Jurkat, Clone E6-1 (cell line): Measurements from ENCODE around the gene AHNAK.
"Not testable (repeated sequence)": the region's sequence is repeated elsewhere in the genome, so short reads cannot be mapped to it uniquely, and the experiment has no call there.

Source experiments
- DNase-seq: peaks from one replicate; pipeline ENCODE4 v3.0.0-alpha.2; 2011; ENCODE audit warnings: low read depth, low spot score
- H3K4me3 ChIP-seq: 2 replicates; pipeline ENCODE4 v1.5.1; 2011; ENCODE audit warnings: mild to moderate bottlenecking, low read length, control low read depth, moderate library complexity

The AHNAK gene

DNA sequence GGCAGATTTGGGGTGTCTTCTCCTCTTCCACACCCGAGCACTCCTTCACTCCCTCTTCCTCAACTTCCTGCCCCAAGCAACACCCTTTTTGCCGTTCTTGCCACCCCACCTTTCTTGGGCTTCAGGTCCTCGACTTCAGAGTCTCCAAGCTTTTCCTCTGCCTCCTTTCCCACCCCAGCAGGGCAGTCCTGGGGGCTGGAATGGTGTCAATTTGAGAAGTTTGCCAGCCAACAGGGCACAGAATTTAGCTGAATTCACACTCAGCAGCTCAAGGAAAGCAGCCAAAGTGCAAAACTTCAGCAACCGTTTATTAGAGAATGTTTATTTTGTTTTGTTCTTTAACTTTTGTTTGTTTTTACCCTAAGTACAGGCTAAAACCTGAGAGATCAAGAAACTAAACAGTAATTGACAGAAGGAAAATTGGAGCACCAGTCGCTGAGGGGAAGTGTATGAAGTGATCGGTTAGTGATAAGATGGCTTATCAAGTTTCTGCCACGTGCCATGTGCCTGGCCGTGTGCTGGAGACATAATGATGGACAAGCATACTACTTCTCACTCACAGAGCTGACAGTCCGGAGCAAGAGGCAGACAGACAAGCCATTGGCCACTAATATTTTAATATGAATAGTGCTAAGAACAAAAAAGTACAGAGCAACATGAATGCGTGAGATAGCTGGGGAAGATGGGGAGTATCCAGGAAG lies 44.4 kb downstream of the AHNAK start:
- H3K4me3 ChIP-seq, result no peak overlapping the region
- no peak for DNase-seq

DNA sequence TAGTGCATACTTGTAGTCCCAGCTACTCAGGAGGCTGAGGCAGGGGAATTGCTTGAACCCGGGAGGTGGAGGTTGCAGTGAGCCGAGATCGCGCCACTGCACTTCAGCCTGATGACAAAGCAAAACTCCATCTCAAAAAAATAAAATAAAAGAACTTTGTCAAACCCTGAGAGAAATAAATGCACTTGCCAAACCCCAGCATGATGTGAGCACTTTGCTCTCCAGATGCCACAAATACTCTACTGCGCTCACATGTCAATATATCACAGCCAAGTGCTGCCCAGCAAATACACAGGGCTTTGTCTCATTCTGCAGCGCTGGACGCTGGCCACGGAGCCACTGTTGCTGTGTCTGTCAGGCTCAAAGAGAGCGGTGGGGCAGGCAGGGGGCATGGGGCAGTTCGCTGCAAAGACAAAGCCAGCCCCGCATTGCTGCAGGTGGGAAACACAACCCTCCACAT lies 45.1 kb downstream of the AHNAK start:
- DNase-seq, result no peak
- no peak overlapping the region for H3K4me3 ChIP-seq

DNA sequence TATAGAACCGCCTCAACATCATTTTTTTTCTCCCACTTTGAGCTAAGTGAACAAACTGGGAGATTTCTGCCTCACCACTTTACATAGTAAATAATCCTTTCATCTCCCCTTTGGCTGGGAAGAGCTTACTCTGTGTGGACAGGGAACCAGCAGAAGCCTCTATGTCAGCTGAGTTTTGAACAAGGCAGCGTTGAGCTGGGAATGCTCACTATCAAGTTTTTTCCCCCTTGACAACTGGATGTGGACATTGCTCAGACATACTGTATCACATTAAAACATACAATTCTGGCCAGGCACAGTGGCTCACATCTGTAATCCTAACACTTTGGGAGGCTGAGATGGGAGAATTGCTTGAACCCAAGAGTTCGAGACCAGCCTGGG lies 46.0 kb downstream of the AHNAK start:
- no peak overlapping the region for H3K4me3 ChIP-seq
- DNase-seq, result no peak

DNA sequence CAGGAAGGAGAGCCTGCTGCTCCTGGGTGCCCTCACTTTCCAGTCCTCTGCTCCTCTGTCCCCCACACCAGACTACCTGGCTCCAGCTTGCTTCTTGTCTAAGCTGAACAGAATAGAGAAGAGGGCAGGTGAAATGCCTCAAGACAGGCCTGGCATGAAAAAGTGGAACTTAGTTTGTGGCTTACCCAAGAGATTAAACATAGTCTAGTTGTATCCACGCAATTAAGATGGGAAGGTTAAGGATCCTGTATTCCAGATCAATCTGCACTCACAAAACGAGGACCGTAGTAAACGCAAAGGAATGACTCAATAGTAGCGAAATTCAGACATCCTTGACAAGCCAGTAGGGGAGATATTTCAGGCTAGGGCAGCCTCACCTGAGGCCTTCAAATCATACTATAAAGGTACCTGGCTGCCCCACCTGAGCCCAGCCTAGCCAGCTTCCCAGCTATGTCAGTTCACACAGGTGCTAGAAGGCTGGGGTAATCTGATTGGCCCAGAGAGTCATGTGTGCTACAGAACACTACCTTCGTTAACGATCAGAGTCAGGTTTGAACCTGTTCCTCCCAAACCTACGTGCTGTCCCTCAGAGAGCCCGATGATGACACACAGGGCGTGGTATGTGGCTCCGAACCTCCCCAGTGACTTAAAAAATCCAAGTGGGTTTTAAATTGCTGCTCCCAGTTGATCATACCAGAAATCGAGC lies 46.5 kb downstream of the AHNAK start:
- no peak for DNase-seq
- no peak overlapping the region for H3K4me3 ChIP-seq

DNA sequence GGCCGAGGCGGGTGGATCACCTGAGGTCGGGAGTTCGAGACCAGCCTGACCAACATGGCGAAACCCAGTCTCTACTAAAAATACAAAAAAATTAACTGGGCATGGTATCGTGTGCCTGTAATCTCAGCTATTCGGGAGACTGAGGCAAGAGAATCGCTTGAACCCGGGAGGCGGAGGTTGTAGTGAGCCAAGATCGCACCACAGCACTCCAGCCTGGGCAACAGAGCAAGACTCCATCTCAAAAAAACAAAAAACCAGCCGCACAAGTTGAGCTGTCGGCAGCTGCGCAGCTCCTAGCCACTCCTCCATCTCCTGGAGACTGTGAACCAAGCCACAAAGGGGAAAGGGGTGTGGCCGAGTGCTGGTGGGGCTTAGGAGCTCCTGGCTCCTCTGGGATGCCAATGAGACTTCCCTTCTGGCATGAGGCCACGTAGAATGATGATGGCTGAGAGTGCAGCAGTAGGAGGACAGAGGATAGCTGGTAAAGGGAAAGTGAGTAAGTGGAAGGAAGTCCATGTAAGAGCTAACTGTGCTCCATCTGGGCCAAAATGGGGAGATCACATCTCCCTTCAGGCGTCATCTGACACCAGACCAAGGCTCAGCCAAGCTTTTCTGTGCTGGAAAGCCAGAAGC lies 47.2 kb downstream of the AHNAK start:
- not testable (repeated sequence) for H3K4me3 ChIP-seq, DNase-seq

DNA sequence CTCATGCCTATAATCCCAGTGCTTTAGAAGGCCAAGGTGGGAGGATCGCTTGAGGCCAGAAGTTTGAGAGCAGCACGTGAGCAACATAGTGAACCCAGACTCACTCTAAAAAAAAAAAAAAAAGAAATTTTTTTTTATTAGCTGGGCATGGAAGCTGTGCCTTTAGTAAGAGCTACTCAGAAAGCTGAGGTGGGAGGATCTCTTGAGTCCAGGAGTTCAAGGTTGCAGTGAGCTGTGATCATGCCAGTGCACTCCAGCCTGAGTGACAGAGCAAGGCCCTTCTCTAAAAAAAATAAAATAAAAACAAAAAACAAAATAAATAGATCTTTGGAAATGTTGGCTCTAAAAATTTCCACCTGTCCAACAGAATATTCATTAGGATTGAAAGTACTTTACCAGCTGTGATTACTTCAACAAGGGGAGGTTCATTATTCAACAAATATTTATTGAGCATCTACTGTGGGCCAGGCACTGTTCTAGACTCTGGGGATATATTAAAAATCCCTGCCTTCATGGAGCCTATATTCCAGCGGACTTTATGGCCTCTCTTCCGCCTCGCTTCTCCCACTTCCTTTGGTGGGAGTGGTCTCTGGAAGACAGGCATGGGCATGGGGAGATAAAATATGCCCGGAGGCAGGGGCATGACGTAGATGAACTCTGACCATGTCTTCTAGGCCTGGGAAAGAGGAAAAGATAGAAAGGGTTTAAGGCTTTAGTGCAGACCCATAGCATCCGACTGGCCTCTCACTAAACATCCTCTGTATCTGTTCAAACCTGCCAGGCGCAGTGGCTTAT lies 47.9 kb downstream of the AHNAK start:
- no peak for DNase-seq
- no peak overlapping the region for H3K4me3 ChIP-seq

DNA sequence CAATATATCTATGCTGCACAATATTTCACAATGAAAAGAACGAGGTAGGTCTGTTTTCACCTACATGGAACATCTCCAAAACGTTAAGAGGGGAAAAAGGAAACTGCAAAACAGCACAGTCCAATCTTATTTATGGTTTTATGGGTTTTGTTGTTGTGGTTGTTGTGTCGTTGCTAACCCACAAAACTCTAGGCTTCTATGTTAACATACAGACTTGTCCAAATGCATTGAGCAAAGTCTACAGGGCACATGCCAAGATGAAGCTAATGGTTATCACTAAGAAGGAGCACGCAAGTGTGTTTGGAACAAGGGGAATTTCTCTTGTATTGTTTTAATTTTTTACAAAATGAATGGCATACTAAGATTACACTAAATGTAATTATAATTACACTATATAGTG lies 48.6 kb downstream of the AHNAK start:
- no peak for DNase-seq
- no peak overlapping the region for H3K4me3 ChIP-seq

DNA sequence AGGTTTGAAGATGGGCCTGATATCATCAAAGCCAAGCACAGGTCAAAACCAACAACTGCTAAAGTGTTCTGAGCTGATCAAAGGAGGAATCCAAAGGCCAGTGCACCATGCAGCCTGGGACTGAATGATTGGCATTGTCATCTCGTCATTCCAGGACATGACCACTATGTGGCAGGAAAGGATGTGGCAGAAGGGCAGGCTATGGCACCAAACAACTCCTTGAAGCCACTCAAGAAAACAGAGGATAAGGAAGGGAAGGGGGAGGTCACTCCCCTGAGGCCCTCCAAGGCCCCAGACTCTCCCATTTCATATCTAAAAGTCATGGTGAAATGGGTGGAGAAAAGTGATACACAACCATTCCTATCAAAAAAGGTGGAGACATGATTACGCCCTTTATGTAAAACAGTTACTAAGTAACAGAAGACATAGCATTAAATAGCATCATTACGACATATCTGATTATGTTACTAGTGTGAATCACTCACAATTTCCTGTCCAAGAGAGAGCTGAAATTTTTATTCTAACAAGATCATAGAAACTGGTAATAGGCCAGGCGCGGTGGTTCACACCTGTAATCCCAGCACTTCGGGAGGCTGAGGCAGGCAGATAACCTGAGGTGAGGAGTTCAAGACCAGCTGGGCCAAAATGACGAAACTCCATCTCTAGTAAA lies 49.3 kb downstream of the AHNAK start:
- peak; percentile 23 for DNase-seq
- H3K4me3 ChIP-seq, result no peak overlapping the region

DNA sequence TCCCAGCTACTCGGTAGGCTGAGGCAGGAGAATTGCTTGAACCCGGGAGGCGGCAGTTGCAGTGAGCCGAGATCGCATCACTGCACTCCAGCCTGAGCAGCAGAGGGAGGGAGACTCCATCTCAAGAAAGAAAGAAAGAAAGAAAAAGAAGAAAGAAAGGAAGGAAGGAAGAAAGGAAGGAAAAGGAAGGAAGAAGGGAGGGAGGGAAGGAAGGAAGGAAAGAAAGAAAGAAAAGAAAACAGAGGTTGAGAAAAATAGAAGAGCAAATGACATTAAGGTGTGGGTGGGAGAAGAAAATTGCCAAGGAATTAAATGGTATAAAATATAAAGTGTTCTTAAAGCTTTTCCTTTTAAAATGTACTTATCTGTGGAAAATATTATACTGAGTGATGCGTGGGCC lies 49.9 kb downstream of the AHNAK start:
- H3K4me3 ChIP-seq, result no peak overlapping the region
- DNase-seq, result no peak

DNA sequence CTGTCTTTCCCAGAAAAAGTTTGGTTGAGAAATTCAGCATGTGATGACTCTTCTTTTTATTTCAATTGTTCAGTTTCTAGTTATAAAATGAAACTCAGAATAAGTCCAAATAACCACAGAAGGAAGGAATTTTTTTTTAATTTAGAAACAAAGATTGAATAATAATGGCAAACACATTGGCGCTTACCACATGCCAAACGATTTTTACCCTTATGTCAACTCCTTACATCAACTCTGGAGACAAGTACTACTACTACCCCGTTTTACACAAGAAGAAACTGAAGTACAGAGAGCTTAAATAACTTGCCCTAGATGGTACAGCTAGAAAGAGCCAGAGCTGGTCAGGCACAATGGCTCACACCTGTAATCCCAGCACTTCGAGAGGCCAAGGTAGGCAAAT lies 52.4 kb downstream of the AHNAK start:
- no peak overlapping the region for H3K4me3 ChIP-seq
- DNase-seq, result no peak

DNA sequence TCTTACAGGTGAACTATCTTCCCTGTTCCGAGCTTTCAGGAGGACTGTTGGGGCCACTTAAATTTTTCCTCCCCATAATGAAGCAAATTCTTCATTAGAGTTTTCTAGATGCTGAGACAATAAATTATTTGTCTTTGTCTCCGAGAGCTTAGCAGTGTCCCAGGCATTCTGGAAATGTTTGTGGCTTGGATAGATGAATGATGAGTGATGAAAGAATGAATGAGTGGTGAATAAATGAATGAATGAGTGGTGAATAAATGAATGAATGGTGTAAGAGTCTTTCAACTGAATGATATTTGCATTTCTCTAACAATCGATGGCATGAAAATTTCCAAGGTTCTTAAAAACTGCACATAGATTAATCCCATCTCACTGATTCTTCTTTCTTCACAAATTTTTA lies 52.8 kb downstream of the AHNAK start:
- DNase-seq, result no peak
- no peak overlapping the region for H3K4me3 ChIP-seq

DNA sequence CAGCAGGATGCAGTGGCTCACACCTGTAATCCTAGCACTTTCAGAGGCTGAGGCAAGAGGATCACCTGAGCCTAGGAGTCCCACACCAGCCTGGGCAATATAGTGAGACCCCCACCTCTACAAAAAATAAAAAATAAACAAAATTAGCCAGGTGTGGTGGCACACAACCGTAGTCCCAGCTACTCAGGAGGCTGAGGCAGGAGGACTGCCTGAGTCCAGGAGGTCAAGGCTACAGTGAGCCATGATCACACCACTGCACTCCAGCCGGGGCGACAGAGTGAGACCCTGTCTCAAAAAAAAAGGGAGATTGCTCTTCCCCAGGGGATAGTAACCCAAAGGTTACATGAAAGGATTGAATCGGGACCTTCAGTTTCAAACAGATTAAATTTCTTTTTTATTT lies 54.0 kb downstream of the AHNAK start:
- no peak for DNase-seq

DNA sequence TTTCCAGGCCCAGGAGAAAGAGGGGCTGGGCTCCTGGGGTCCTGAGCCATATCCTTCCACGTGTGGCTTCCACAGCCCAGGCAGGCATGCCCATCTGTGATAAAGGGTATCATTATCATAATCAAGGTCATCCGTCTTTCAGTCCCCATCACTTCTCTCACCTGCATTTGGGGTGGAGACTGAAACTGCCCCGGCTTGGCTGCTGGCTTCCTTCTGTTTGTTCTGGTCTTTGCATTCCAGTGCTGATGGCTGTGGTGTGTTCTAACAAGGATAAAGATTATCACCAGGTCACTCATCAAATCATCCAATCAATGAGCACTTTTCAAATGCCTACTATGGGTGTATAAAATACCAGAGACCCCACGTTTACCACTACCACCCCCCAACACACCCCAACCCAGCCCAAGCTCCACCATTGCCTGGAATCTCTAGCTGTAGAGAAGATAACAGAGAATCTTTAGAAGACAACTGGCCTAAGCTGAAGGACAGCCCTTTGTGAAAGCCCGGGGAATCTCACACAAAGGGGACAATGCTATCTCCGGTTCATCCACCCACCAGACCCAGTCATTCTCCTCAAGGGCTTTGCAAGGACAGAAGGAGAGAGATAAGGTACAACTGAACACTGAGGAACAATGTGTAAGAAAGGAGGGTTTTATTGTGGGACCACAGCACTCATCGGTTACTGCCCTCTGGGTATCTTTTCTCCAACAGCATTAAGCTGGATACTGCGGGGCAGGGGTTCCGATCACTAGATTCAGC lies 54.9 kb downstream of the AHNAK start:
- DNase-seq, result no peak
- H3K4me3 ChIP-seq, result no peak overlapping the region

More for the DNA sequence above, 54.0 kb downstream of the AHNAK start:
- no peak overlapping the region for H3K4me3 ChIP-seq

DNA sequence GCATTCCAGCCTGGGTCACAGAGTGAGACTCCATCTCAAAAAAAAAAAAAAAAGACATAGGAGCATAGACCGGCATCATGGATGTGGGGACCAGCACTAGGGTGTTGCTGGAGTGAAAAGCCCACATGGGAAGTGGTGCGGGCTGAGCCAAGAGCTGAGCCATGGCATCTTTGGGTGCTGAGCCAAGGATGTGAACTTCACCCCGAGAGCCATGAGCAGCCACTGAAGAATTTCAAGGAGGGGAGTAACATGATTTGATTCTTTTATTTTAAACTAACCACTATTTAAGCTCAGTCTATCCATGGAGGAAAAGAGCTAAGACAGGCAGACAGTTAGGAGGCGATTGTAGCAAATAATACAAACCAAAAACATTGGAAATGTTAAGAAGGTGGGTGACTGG lies 57.4 kb downstream of the AHNAK start:
- H3K4me3 ChIP-seq, result no peak overlapping the region
- no peak for DNase-seq

DNA sequence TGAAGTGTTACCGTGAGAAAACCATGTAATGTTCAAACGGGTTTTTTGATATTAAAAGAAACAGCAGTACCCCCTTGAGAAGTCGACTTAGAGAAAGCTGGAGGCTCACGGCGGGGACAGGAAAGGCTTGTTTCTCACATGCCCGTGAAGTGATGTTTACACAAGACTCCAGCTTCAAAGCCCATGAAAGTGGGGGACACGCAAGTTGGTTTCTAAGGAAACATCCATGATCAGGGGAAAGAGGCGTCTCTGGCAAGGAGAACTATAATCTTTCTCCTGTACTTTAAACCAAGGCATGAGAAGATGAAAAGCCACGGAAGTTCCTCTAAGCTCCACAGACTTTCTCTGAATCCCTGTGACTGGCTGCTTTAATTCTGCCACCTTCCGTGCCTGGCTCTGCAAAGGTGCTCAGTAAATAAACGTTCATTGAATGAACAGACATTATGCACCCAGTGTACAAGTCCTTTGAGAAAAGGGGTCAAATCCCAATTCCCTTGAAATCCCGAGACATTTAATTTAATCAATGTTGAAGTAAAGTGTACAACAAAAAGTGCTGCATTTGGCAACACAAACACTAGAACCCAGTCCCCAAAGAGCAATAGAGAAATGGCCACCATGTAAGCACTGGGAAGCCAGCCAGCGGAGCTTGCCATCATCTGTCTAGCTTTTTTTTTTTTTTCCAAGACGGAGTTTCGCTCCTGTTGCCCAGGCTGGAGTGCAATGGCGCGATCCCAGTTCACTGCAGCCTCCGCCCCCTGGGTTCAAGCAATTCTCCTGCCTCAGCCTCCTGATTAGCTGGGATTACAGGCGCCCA lies 58.7 kb downstream of the AHNAK start:
- no peak for DNase-seq
- H3K4me3 ChIP-seq, result no peak overlapping the region

DNA sequence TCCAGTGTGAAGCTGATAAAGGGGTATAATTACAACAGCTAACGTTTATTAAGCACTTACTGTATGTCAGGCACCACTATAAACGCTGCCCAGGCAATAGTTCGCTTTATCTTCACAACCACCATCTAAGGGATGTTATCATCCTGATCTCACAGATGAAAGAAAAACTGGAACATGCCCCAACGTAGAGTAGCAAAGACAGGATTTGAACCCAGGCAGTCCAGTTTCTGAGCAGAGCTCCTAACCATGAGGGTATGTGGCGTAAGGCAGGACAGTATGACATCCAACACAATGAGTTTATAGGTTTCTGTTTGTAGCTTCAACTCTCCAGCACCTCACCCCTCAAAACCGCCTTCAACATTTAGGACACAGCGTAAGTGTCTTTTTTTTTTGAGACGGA lies 59.5 kb downstream of the AHNAK start:
- H3K4me3 ChIP-seq, result no peak overlapping the region
- DNase-seq, result no peak

DNA sequence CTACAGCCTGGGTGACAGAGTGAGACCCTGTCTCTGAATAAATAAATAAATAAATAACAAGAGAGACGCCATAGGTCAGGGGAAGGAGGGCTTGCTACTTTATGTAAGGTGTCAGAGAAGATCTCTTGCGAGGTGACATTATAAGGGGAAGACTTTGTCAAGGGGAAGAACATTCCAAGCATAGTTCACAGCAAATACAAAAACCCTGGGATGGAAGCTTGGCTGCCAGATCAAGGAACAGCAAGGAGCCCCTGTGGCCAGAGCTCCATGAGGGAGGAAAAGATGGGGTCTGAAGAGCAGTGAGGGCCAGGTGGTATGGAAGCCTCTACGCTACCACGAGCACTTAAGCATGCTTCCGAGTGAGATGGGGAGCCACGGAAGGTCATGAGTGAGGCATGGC lies 62.3 kb downstream of the AHNAK start:
- DNase-seq, result no peak
- no peak overlapping the region for H3K4me3 ChIP-seq

DNA sequence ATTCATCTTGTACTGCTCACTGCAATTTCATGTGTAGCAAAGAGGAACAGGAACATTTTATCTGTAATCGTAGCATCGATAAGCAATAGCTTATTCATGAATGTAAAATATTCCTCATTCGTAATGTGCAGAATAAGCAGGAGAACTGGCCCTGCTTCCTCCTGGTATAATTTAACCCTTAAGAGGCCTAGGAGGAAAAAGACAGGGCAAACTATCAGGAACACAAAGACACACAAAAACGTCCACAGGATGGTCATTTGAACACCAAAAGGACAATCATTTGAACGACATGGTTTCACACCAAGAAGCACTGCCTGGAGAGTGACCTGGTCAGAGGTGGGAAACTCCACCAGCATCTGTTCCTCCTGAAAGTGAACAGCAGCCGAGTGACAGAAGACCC lies 63.9 kb downstream of the AHNAK start:
- H3K4me3 ChIP-seq, result no peak overlapping the region
- no peak for DNase-seq
